ENCODE measurements around the gene DRC7.

The DRC7 gene, protein sequence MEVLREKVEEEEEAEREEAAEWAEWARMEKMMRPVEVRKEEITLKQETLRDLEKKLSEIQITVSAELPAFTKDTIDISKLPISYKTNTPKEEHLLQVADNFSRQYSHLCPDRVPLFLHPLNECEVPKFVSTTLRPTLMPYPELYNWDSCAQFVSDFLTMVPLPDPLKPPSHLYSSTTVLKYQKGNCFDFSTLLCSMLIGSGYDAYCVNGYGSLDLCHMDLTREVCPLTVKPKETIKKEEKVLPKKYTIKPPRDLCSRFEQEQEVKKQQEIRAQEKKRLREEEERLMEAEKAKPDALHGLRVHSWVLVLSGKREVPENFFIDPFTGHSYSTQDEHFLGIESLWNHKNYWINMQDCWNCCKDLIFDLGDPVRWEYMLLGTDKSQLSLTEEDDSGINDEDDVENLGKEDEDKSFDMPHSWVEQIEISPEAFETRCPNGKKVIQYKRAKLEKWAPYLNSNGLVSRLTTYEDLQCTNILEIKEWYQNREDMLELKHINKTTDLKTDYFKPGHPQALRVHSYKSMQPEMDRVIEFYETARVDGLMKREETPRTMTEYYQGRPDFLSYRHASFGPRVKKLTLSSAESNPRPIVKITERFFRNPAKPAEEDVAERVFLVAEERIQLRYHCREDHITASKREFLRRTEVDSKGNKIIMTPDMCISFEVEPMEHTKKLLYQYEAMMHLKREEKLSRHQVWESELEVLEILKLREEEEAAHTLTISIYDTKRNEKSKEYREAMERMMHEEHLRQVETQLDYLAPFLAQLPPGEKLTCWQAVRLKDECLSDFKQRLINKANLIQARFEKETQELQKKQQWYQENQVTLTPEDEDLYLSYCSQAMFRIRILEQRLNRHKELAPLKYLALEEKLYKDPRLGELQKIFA

DNA sequence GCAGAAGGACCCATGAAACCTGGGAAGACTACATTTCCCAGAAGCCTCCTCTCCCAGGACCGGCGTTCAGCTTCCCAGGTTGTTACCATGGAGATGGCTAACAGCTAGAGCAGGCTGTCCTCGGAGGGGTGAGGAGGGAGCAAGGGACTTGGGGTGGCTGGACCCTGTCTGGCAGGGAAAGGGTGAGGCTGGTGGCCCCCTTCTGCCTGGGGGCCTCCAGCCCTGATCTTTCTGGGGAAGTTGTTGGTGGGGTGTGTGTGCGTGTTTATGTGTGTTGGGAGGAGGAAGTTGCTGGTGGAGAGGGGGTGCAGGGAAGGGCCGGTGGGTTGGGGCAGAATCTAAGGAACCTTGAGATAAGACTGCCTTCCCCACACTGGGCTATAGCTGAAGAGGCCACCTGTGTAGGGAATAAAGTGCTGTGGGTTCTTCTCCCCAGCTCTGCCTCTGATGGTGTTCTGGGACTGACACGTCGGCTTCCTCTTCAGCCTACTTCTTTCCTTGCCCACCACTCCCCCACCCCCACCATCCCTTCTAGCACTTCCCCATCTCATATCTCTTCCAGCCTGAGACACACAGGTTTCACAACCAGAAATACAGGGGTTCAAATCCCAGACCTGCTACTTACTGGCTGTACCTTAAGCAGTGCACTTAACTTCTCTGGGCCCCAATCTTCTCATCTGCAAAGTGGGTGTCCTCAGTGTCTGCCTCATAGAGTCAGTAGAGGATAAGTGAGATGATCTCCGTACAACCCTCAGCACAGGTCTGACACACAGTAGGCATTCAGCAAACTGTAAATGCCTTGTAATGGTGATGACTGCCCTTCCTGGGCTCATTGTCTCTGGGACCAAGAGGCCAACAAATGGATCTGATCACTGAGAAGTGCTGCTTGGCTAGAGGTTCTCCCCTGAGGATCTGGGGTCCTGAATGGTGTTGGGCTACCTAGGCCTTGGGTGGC is at the start of gene DRC7:
DRC7 (plus strand) TSS at position 82 of the 955 bp plus-strand sequence. CDS start 3,144 bp downstream, outside the sequence.
- DNase-seq, result peak; percentile 61

GRCh38 chr16:57645169-57645568 is 49.4 kb upstream of the DRC7 start:
- DNase-seq, result no peak

GRCh38 chr16:57645691-57646387 is 48.8 kb upstream of the DRC7 start:
- no peak for DNase-seq

GRCh38 chr16:57646388-57647039 is 48.1 kb upstream of the DRC7 start:
- DNase-seq, result no peak

DNA sequence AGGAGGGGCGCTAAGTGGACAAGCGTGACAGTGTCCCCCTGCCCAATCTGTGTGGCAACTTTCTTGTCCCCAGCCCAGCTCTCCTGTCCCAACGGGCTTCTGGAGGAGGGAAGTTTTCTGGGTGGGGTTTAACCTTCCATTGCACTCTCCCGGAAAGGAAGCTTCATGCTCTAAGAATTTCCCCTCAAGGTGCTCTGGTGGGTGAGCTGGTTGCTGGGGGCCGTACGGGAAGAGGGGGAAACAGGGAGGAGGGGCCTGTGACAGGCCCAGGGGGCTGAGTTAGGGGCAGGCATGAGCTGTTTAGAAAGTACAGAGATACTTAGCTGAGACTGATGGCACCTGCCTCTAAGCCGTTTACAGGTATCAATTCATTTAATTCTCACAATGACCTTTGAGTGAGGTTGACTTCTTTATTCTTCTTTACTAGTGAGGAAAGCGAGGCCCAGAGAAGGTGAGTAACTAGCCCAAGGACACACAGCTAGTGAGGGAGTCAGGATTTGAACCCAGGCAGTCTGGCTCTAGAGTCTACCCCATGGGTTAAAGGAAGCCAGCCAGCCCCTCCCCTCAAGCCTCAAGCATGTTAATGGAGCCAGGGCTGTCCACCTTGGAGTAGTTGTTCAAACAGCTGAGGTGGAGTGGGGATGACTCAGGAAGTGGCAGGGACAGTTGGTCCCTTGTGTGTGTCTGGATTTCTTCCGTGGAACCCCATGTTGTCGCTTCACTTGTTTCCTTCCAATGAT is 47.3 kb upstream of the DRC7 start:
- no peak for DNase-seq

- no peak for DNase-seq
These were observed 46.5 kb upstream of the DRC7 start for GRCh38 chr16:57648125-57648524.

- peak; percentile 72 for DNase-seq
These were observed 45.8 kb upstream of the DRC7 start for GRCh38 chr16:57648581-57649442.

DNA sequence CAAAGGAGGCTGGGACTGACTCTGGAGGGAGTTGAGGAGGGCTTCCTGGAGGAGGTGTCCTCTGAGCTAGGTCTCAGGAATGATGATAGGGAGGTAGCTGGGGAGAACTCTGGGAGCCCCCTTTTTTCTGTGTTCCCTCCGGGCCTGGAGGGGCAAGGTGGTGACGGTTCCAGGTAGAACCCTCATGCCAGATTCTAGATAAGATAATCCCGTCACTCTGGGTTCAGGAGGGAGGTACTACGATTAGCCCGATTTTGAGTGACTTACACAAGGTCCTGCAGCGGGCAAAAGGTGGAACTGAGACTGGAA is 45.2 kb upstream of the DRC7 start:
- DNase-seq, result no peak

DNA sequence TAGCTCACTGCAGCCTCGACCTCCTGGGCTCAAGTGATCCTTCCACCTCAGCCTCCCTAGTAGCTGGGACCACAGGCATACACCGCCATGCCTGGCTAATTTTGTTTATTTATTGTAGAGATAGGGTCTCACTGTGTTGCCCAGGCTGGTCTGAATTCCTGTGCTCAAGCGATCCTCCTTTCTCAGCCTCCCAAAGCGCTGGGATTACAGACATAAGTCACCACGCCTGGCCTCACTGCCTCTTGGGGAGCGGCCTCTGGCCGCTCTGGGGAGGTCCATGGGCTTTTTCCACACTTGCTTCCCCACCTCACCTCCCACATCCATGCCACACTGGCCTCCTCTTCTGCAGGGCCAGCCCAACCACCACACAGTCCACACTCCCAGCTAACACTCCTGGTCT is 44.8 kb upstream of the DRC7 start:
- no peak for DNase-seq

DNA sequence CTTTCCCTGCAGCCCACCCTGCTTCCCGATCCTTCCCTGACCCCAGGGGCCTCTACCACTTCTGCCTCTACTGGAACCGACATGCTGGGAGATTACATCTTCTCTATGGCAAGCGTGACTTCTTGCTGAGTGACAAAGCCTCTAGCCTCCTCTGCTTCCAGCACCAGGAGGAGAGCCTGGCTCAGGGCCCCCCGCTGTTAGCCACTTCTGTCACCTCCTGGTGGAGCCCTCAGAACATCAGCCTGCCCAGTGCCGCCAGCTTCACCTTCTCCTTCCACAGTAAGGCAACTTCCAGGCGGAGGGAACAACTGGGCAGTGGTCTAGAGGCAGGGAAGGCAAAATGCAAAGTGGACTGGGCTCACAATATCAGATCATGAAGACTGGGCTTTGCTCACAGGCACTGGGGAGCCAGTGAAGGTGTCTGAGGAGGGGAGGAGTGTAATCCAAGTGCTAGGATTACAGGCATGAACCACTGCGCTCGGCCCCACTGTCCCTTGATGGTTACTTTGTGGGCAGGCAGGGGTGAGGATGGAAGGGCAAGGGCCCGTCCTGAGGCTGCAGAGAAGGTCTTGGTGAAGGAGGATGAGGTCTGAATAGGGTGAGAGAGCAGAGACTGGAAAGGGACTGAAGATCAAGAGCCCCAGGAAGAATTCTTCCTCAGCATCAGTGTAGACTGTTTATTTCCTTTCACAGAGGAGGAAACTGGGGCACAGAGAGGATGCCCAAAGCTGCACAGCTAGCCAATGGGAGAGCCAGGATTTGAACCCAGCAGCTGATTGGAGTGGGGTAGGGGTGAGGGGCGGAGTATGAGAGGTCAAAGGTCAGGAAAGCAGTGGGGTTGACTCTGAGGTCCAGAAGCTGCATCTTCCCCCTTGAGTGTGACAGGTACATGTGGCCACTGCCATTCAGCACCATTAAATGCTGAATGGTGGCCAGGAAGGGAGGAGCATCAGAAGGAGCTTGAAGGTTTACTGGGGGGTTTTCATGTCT is 43.0 kb upstream of the DRC7 start:
- DNase-seq, result no peak

- DNase-seq, result no peak
These were observed 41.7 kb upstream of the DRC7 start for GRCh38 chr16:57652695-57653471.

GRCh38 chr16:57653936-57654335 is 40.7 kb upstream of the DRC7 start:
- DNase-seq, result no peak

DNA sequence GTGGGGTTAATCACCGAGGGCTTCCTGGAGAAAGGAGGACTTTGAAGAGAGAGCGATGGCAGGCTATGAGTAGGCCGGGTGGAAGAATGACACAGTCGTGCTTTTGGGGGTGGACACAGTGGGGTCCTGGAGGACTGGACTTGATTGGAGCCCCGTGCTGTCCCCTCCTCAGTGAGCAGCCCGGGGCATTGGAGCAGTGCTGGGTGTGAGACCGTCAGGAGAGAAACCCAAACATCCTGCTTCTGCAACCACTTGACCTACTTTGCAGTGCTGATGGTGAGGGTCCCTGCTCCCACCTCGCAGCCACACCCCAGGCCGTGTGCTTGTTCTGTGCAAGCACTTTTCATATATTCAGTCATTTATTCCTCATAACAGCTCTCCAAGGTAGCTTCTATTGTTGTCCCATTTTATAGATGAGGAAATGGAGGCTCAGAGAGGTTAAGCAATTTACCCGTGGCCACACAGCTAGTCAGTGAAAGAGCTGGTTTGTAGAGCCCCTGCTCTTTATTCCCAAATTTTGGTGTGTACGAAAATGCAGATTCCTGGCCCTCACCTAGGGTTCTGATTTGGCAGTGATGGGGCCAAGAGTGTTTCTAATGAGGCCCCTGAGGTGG is 38.2 kb upstream of the DRC7 start:
- no peak for DNase-seq

DNA sequence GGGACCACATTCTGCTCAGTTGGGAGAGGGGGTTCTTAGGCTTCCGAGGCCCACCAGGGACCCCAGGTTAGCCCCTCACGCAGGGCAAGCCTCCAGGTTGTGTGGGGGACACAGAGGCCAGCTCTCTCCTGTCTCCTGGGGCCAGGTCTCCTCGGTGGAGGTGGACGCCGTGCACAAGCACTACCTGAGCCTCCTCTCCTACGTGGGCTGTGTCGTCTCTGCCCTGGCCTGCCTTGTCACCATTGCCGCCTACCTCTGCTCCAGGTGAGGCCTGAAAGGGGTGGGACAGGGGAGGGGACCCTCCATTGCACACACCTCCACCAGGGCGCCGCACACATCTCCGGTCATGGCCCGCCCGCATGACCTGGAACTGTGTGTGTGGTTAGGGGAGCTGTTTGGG is 37.4 kb upstream of the DRC7 start:
- DNase-seq, result no peak

GRCh38 chr16:57658130-57658877 is 36.3 kb upstream of the DRC7 start:
- DNase-seq, result no peak

DNA sequence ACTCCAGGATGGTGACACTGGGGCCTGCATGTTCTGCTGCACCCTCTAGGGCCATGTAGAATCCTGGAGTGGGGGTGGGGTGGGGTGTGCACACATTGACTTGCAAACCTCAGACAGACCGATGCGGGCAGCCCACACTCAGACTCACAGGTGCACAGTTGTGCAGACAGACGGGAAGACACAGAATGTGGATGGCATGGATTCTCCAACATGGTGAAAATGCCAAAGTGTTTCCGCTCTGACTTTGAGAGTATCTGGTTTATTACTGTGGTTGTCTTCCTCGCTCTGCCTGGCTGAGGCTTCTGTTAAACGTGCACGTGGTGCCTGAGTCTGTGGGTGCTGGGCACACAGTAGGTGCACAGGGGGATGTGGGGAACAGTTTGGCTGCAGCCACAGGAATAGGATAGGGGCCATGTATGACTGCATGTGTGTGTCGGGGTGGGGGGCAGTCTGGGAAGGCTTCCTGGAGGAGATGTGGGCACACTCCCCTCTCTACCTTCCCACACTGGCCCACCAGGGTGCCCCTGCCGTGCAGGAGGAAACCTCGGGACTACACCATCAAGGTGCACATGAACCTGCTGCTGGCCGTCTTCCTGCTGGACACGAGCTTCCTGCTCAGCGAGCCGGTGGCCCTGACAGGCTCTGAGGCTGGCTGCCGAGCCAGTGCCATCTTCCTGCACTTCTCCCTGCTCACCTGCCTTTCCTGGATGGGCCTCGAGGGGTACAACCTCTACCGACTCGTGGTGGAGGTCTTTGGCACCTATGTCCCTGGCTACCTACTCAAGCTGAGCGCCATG is 35.5 kb upstream of the DRC7 start:
- no peak for DNase-seq
